Thyroid gland (tissue), 4 donors: ENCODE data around the gene ADSS1. TPM values are rescaled to one million over a fixed set of nuclear protein-coding genes. Genes with fewer than 3 reads are reported as not detected.
A peak's percentile ranks its signal among the peaks of the same experiment; 100 is the strongest.

Source experiments
- DNase-seq, 2 donors: peaks; one replicate each; pipeline ENCODE4 v3.0.0-alpha.2; 2019
- H3K27ac ChIP-seq, 3 donors: fragments of 200-600 bp; sonication (generic); 1 replicate in 2 of 3; 2 replicates in 1 of 3; pipeline ENCODE4 v1.5.1; 2016 to 2019; ENCODE audit warnings: mild to moderate bottlenecking in 1 of 3, moderate library complexity in 1 of 3
- H3K27me3 ChIP-seq: fragments of 200-600 bp; sonication (generic); one replicate; pipeline ENCODE4 v1.5.1; 2019
- H3K36me3 ChIP-seq, 2 donors: fragments of 200-600 bp; sonication (generic); one replicate each; pipeline ENCODE4 v1.5.1; 2016 to 2019
- H3K4me1 ChIP-seq, 2 donors: fragments of 200-600 bp; sonication (generic); one replicate each; pipeline ENCODE4 v1.5.1; 2017 to 2019
- H3K4me3 ChIP-seq, 3 donors: fragments of 200-600 bp; sonication (generic); replicated peaks in 1 of 3; 1 replicate in 2 of 3; 2 replicates in 1 of 3; pipeline ENCODE4 v1.5.1; 2016; ENCODE audit warnings: mild to moderate bottlenecking in 1 of 3
- H3K9me3 ChIP-seq: fragments of 200-600 bp; sonication (generic); one replicate; pipeline ENCODE4 v1.5.1; 2017
- POLR2A ChIP-seq, 2 donors: fragments of 450-650 bp; IDR thresholded peaks; one replicate each; pipeline ENCODE4 v1.6.1; 2017; ENCODE audit warnings: antibody characterized with exemption in 2 of 2, mild to moderate bottlenecking in 2 of 2, moderate library complexity in 1 of 2
- WGBS, 2 donors: methylation state at CpG; one replicate each; pipeline ENCODE4 v1.1.5; 2017; 5-methylcytosine and 5-hydroxymethylcytosine counted together
- intact Hi-C: fragments of 100-400 bp; cut with DNase I; formaldehyde crosslinking; loops from one replicate; pipeline ENCODE4 v1.15.1; 2023
- total RNA-seq, 4 donors: library from RNA; depleted of rRNA; stranded (reverse); fragments of >200 nt; gene quantifications; one replicate each; pipeline ENCODE4 v1.2.3, GENCODE V29; 2016
- TF ChIP-seq, protein P1 (sequence below), 6 experiments: fragments of 200-600 bp in 3 of 6; fragments of 450-650 bp in 3 of 6; sonication (generic) in 3 of 6; IDR thresholded peaks; one replicate each; pipeline ENCODE4 v1.5.1; 2016 to 2019; ENCODE audit warnings: antibody characterized with exemption in 6 of 6, mild to moderate bottlenecking in 2 of 6, inconsistent platforms in 1 of 6, moderate library complexity in 1 of 6

Gene ADSS1
- total RNA-seq, 4 donors from 2014 or later, result 13.6 to 26.2 (median 18.9) TPM

DNA sequence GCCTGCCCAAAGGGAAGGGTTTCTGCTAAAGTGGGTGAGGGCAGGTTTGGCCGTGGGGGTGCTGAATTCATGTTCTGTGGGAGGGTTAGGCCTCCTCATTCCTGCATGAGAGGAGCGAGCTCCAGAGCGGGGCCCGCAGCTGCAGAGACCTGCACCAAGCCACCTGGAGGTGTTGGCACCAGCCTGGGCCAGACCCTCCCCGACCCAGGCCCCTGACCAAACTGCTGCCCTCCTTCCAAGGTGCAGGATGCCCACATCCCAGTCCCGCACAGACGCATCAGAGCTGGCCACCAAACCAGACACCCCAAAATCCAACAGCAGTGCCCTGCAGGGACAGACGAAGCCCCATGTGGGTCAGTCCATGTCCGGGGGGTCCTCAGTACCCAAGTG is 10.6 kb downstream of the ADSS1 start:
- Histone ChIP-seq H3K9me3 (no peaks in the 10 kb centered on the region), H3K27ac (no peak overlapping the region), H3K4me1 (peaks cover 11 to 46% of the 10 kb centered on the region in 2 donors), H3K4me3 (no peak overlapping the region), H3K36me3 (no peaks in the 10 kb centered on the region), H3K27me3 (no peaks in the 10 kb centered on the region)
- 91% methylated on average over 6 of the region's 9 CpGs; no CpG with 5 or more reads in 1 of the 2 donors for WGBS, 2 donors
- intact Hi-C loops, result no loop called here
- no peak for DNase-seq
- no peak for TF ChIP-seq POLR2A (IDR thresholded peaks at IDR 0.05)
- TF ChIP-seq, protein P1, sequence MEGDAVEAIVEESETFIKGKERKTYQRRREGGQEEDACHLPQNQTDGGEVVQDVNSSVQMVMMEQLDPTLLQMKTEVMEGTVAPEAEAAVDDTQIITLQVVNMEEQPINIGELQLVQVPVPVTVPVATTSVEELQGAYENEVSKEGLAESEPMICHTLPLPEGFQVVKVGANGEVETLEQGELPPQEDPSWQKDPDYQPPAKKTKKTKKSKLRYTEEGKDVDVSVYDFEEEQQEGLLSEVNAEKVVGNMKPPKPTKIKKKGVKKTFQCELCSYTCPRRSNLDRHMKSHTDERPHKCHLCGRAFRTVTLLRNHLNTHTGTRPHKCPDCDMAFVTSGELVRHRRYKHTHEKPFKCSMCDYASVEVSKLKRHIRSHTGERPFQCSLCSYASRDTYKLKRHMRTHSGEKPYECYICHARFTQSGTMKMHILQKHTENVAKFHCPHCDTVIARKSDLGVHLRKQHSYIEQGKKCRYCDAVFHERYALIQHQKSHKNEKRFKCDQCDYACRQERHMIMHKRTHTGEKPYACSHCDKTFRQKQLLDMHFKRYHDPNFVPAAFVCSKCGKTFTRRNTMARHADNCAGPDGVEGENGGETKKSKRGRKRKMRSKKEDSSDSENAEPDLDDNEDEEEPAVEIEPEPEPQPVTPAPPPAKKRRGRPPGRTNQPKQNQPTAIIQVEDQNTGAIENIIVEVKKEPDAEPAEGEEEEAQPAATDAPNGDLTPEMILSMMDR (IDR thresholded peaks at IDR 0.05), result no peak

DNA sequence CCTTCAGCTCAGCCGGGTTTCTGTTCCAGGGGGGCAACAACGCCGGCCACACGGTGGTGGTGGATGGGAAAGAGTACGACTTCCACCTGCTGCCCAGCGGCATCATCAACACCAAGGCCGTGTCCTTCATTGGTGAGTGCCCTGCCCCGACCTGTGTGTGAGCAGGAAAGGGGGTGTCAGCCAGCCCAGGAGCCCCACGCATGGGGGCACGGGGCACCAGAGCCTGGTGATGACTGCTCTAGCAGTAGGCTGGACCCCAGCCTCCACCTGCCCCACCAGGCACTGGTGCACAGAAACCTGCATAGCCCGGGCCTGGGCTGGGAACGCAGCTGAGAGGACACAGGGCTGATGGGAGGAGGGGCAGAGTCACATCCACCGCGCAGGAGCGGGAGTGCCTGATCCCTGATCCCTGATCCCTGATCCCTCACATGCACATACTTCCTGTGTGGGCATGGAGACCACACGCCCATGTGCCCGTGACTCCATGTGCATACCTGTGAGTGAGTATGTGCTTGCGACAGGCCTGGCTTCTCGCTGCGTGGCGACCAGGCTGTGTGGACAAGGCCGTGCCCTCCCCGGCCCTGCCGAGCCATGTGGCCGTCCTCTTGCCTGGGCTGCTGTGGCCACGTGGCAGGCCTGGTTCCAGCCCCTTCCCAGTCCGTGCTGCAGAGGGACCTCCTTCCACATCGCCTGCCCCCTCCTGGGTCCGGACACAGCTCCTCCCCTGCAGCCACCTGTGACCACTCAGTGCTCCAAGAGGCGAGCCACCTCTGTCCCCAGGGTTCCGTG is 11.2 kb downstream of the ADSS1 start:
- Histone ChIP-seq H3K9me3 (no peaks in the 10 kb centered on the region), H3K4me3 (no peak overlapping the region), H3K4me1 (peaks cover 11 to 46% of the 10 kb centered on the region in 2 donors), H3K27ac (peak overlapping the region; percentile 61 to 82 (median 74)), H3K36me3 (no peaks in the 10 kb centered on the region), H3K27me3 (no peaks in the 10 kb centered on the region)
- WGBS, 2 donors, result 71 to 89% methylated on average over 19 to 20 of the region's 31 CpGs
- DNase-seq, result no peak
- no peak for TF ChIP-seq POLR2A (IDR thresholded peaks at IDR 0.05)
- TF ChIP-seq, protein P1 (IDR thresholded peaks at IDR 0.05), result no peak
- intact Hi-C loops, result no loop called here

DNA sequence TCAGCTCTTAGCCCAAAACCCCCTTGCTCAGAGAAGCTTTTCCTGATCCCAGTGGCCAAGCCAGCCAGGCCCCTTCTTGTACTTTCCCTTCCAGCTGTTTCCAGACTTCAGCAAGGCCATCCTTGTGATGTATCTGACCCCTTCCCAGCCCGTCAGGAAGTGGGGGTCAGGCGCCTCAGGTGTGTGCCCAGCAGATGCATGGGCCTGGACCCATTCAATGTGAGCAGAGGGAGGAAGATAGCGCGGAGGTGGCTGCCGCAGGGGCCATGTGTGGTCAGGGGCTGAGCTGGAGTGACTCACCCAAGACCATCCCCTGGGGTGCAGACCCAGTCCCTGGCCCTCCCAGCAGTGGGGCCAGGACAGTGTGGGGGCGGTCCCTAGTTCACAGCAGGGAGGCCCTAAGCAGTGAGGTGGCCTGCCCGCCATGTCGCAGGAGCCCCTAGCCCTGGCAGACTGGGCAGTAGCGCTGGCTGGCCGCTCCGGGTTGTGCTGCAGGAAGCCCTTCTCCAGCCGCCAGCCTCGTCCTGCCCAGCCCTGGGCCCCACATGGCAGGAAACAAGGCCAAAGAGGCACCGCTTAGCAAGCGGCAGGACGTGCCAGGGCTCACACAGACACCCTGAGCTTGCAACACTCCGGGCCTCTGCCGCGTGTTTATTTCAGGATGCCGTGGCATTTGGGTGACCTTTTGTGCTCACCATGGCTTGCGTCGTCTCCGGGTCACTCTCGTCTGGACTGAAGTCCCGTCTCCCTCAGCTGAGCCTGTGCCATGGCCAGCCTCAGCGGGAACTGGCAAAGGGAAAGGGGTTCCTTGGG is 12.0 kb downstream of the ADSS1 start:
- peaks cover 11 to 46% of the 10 kb centered on the region in 2 donors for H3K4me1 ChIP-seq
- TF ChIP-seq, protein P1 (IDR thresholded peaks at IDR 0.05), result no peak
- no peak for TF ChIP-seq POLR2A (IDR thresholded peaks at IDR 0.05)
- intact Hi-C loops, result no loop called here
- peak overlapping the region; percentile 61 to 82 (median 74) for H3K27ac ChIP-seq
- H3K27me3 ChIP-seq, result no peaks in the 10 kb centered on the region
- no peak overlapping the region for H3K4me3 ChIP-seq
- WGBS, 2 donors, result 55 to 89% methylated on average over 19 to 21 of the region's 26 CpGs
- H3K36me3 ChIP-seq, result no peaks in the 10 kb centered on the region
- no peaks in the 10 kb centered on the region for H3K9me3 ChIP-seq
- DNase-seq, result peak; percentile 56 to 67

DNA sequence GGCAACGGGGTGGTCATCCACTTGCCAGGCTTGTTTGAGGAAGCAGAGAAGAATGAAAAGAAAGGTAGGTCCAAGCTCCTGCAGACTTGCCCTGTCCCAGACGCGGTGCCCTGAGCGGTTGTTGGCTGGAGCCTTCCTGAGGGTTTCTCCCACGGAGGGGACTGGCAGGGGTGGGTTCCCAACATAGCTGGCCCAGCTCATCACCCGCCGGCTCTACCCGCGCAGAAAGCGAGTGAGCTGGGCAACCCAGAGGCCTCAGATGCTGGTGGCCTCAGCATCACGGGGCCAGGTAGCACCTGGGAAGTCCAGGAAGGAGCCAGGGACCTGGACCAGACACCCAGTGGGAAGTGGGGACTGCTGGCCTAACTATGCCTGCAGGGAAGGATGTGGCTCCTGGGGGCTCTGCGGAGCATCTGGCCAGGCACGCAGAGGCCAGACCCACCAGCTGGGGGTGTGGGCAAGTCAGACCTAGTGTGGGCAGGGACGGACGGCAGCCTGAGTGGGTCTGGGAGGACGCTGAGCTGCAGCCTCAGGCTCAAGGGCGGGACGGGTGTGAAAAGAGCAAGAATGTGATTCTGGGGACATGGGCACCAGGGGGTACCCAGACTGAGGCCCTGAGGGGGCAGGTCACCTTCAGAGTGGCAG is 14.5 kb downstream of the ADSS1 start:
- no peak overlapping the region for H3K4me3 ChIP-seq
- TF ChIP-seq POLR2A (IDR thresholded peaks at IDR 0.05), result no peak
- TF ChIP-seq, protein P1 (IDR thresholded peaks at IDR 0.05), result no peak
- 93 to 94% methylated on average over 17 to 18 of the region's 18 CpGs for WGBS, 2 donors
- DNase-seq, result no peak
- H3K9me3 ChIP-seq, result no peaks in the 10 kb centered on the region
- H3K36me3 ChIP-seq, result no peaks in the 10 kb centered on the region
- H3K27me3 ChIP-seq, result no peaks in the 10 kb centered on the region
- H3K4me1 ChIP-seq, result peaks cover 0 to 21% of the 10 kb centered on the region in 2 donors
- no peak overlapping the region for H3K27ac ChIP-seq
- intact Hi-C loops, result no loop called here
